Lung (tissue), 12 donors: ENCODE measurements around the gene ITGB6. TPM values are rescaled to one million over a fixed set of nuclear protein-coding genes. Genes with fewer than 3 reads are reported as not detected.

Experiments used
- ATAC-seq: fragments of 200-7000 bp; cut with Tn5 transposase; one replicate; pipeline ENCODE4 v1.9.1; 2020; ENCODE audit warnings: moderate number of reproducible peaks; ENCODE audit not compliant: insufficient read depth, low FRiP score
- DNase-seq, 3 donors: peaks; one replicate each; pipeline ENCODE4 v3.0.0-alpha.2; 2013 to 2017
- H3K27ac ChIP-seq, 2 donors: one replicate each; pipeline ENCODE4 v1.5.1; 2013; ENCODE audit warnings: mild to moderate bottlenecking in 2 of 2, moderate library complexity in 2 of 2, control low read depth in 1 of 2, inconsistent platforms in 1 of 2, low read depth in 1 of 2, low read length in 1 of 2
- H3K27me3 ChIP-seq, 3 donors: one replicate each; pipeline ENCODE4 v1.5.1; 2013; ENCODE audit warnings: low read length in 2 of 3; ENCODE audit not compliant: control insufficient read depth in 3 of 3, insufficient read depth in 3 of 3
- H3K36me3 ChIP-seq, 4 donors: one replicate each; pipeline ENCODE4 v1.5.1; 2013; ENCODE audit warnings: low read length in 4 of 4, mild to moderate bottlenecking in 1 of 4, moderate library complexity in 1 of 4; ENCODE audit not compliant: control insufficient read depth in 4 of 4, insufficient read depth in 4 of 4
- H3K4me1 ChIP-seq, 5 donors: one replicate each; pipeline ENCODE4 v1.5.1; 2013; ENCODE audit warnings: low read length in 5 of 5, mild to moderate bottlenecking in 2 of 5, moderate library complexity in 1 of 5; ENCODE audit not compliant: control insufficient read depth in 5 of 5, insufficient read depth in 5 of 5
- H3K4me3 ChIP-seq: one replicate; pipeline ENCODE4 v1.5.1; 2013; ENCODE audit warnings: mild to moderate bottlenecking, control low read depth, moderate library complexity
- H3K9ac ChIP-seq, 2 donors: one replicate each; pipeline ENCODE4 v1.5.1; 2013; ENCODE audit warnings: low read length in 2 of 2, control low read depth in 1 of 2; ENCODE audit not compliant: insufficient read depth in 1 of 2
- H3K9me3 ChIP-seq, 4 donors: one replicate each; pipeline ENCODE4 v1.5.1; 2013; ENCODE audit warnings: low read length in 3 of 4, mild to moderate bottlenecking in 1 of 4, moderate library complexity in 1 of 4; ENCODE audit not compliant: control insufficient read depth in 4 of 4, insufficient read depth in 3 of 4
- WGBS, 2 donors: extraction: QIAGEN DNeasy Blood & Tissue Kit; methylation state at CpG; one replicate each; pipeline ENCODE4 v1.1.7; 2013; 5-methylcytosine and 5-hydroxymethylcytosine counted together
- polyA plus RNA-seq, 2 donors: library from polyadenylated mRNA; stranded (reverse); fragments of 200-250 nt; gene quantifications; one replicate each; pipeline ENCODE4 v1.2.1, GENCODE V29; 2013
- total RNA-seq, 2 donors: library from RNA; depleted of rRNA in 1 of 2; stranded (reverse); fragments of >200 nt in 1 of 2; gene quantifications; one replicate each; pipeline ENCODE4 v1.2.1, GENCODE V29; 2014 to 2021
- TF ChIP-seq, protein P1 (sequence below): IDR thresholded peaks from 2 replicates; pipeline ENCODE4 v1.5.1; 2012; ENCODE audit warnings: mild to moderate bottlenecking; ENCODE audit errors: control extremely low read depth, extremely low read depth
- donor health status: control.
- donor health status: control.
- donor health status: Bipolar disorder and iron deficiency.
- donor health status: healthy.
- donor health status: DM: yes; HTN: yes; CAD: no.

The ITGB6 gene
- total and polyA plus RNA-seq, 4 donors = 35.1 to 141 (median 41.8) TPM

DNA sequence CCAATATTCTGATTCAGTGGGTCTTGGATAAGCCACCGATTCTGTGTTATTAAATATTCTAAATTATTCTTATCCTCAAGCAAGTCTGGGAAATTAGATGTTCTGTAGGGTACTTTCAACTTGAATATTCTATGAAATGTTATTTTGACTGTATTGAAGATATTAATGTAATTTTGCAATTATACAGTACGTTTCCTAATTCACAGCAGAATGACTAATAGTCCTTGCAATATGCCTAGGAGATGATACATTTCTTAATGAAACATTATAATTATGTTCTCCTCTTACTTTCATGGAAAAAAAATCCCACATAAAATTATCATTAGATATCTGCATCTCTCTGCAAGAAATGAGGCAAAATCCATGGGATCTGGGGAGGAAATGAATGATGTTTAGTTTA lies 91.4 kb downstream of the ITGB6 start:
- no peak overlapping the region for H3K9ac ChIP-seq
- no peak for ATAC-seq
- no peak for DNase-seq
- H3K36me3 ChIP-seq = peaks cover 0 to 4% (median 0%) of the 10 kb centered on the region in 4 donors
- no peak overlapping the region for H3K4me3 ChIP-seq
- no peak overlapping the region for H3K27ac ChIP-seq
- H3K27me3 ChIP-seq = no peaks in the 10 kb centered on the region
- TF ChIP-seq, protein P1, sequence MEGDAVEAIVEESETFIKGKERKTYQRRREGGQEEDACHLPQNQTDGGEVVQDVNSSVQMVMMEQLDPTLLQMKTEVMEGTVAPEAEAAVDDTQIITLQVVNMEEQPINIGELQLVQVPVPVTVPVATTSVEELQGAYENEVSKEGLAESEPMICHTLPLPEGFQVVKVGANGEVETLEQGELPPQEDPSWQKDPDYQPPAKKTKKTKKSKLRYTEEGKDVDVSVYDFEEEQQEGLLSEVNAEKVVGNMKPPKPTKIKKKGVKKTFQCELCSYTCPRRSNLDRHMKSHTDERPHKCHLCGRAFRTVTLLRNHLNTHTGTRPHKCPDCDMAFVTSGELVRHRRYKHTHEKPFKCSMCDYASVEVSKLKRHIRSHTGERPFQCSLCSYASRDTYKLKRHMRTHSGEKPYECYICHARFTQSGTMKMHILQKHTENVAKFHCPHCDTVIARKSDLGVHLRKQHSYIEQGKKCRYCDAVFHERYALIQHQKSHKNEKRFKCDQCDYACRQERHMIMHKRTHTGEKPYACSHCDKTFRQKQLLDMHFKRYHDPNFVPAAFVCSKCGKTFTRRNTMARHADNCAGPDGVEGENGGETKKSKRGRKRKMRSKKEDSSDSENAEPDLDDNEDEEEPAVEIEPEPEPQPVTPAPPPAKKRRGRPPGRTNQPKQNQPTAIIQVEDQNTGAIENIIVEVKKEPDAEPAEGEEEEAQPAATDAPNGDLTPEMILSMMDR = no peak
- WGBS, 2 donors = 50 to 70% methylated on average over 2 of the region's 2 CpGs
- H3K9me3 ChIP-seq = no peaks in the 10 kb centered on the region
- H3K4me1 ChIP-seq = no peaks in the 10 kb centered on the region

DNA sequence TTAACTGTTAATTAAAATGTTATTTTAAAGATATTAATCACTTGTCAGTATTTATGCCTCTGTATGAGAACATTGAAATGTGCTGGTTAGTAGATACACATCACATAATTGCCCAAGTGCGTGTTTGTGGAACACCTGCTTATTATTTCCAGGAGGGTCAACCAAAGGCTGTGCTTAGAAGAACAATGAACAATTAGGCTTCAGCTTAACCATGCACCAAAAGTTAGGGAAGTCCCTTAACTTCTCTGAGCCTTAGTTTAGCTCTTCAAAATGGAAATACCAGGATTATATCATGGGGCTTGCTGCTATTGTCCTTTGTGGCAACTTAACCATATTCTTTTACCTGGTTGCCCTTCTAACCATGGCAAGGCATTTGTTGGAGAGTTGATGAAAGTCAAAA lies 94.7 kb downstream of the ITGB6 start:
- Histone ChIP-seq H3K9ac (no peak overlapping the region), H3K27me3 (no peaks in the 10 kb centered on the region), H3K36me3 (peaks cover 0 to 2% (median 0%) of the 10 kb centered on the region in 4 donors), H3K27ac (no peak overlapping the region), H3K4me1 (no peaks in the 10 kb centered on the region), H3K9me3 (no peaks in the 10 kb centered on the region), H3K4me3 (no peak overlapping the region)
- no peak for ATAC-seq
- WGBS, 2 donors = 94 to 97% methylated on average over 1 of the region's 1 CpG
- DNase-seq = no peak
- TF ChIP-seq, protein P1 = no peak

DNA sequence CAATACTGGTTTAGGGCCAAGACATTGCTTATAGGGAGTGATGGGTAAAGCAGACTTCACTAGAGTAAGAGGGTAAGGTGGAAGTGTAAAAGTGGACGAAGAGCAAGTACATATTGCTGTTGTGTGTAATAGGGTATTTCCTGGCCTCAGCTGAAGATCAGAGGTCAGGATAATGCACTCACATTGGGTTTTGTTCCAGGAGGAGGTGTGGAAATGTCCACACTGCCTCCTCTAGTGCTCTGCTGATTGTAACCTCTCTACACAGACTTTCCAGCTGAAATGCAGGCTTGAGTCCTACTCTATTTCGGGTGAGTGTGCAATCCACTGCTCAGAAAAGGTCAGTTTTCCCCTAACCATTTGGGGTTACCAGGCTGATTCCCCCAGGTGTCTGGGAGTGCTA lies 96.0 kb downstream of the ITGB6 start:
- WGBS, 2 donors = 30 to 62% methylated on average over 2 of the region's 2 CpGs
- H3K4me1 ChIP-seq = no peaks in the 10 kb centered on the region
- no peak for DNase-seq
- no peak overlapping the region for H3K27ac ChIP-seq
- no peak overlapping the region for H3K4me3 ChIP-seq
- TF ChIP-seq, protein P1 = no peak
- ATAC-seq = no peak
- H3K9ac ChIP-seq = no peak overlapping the region
- H3K36me3 ChIP-seq = peaks cover 0 to 2% (median 0%) of the 10 kb centered on the region in 4 donors
- H3K27me3 ChIP-seq = no peaks in the 10 kb centered on the region
- H3K9me3 ChIP-seq = no peaks in the 10 kb centered on the region

DNA sequence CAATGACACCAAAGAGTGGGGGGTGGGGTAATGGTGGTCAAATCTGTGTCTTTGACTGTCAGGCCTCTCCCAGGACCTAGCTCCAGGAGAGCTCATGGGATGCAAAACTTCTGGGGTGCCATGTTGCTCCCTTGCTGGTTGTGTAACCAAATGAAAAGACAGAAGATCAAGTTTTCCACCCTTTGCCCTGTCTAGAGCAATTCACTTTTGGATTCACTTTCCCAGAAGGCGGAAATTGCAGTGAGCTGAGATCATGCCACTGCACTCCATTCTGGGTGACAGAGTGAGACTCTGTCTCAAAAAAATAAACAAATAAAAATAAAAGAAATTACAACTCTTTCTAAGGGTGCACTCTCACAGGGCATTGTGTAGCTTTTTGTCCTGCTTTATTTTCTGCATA lies 102.7 kb downstream of the ITGB6 start:
- no peak for ATAC-seq
- 90 to 100% methylated on average over 1 of the region's 1 CpG for WGBS, 2 donors

More for the DNA sequence above, 102.7 kb downstream of the ITGB6 start:
- TF ChIP-seq, protein P1 = no peak
- H3K4me1 ChIP-seq = no peaks in the 10 kb centered on the region
- no peak overlapping the region for H3K4me3 ChIP-seq
- no peak overlapping the region for H3K9ac ChIP-seq
- H3K9me3 ChIP-seq = peaks cover 0 to 8% (median 3%) of the 10 kb centered on the region in 4 donors
- DNase-seq = no peak
- no peaks in the 10 kb centered on the region for H3K36me3 ChIP-seq
- no peak overlapping the region for H3K27ac ChIP-seq
- no peaks in the 10 kb centered on the region for H3K27me3 ChIP-seq
